HCT116 (cell line): ENCODE measurements around the gene SCP2. TPM values are rescaled to one million over a fixed set of nuclear protein-coding genes. Genes with fewer than 3 reads are reported as not detected.

Experiments
- ATAC-seq: fragments of 200-7000 bp; cut with Tn5 transposase; 2 replicates; pipeline ENCODE4 v1.9.1; 2020; ENCODE audit warnings: mild to moderate bottlenecking, moderate library complexity
- BruUV-seq: library from RNA; stranded (reverse); fragments of 400-500 nt; replicated peaks from 2 replicates; lab custom pipeline; 2021; lab: Mats Ljungman, UMichigan
- CTCF ChIA-PET: fragments of 300-600 bp; sonication (Branson Sonifier 250); formaldehyde crosslinking; loops from one replicate; lab custom pipeline; 2021; ENCODE audit warnings: antibody characterized with exemption; lab: Charles Lee
- POLR2A ChIA-PET: fragments of 300-600, 350-600 bp; sonication (Branson Sonifier 250); formaldehyde crosslinking; loops from one replicate; lab custom pipeline; 2021; ENCODE audit warnings: antibody characterized with exemption; lab: Charles Lee
- RAD21 ChIA-PET, 2 experiments: fragments of 300-600 bp; sonication (Branson Sonifier 250); formaldehyde crosslinking; loops; one replicate each; lab custom pipeline; 2023; ENCODE audit warnings: low total read pairs in 2 of 2; ENCODE audit not compliant: uncharacterized antibody in 2 of 2, unreplicated experiment in 2 of 2, low non-redundant PET in 1 of 2; lab: Charles Lee
- DNase-seq: peaks from one replicate; pipeline ENCODE4 v3.0.0-alpha.2; 2010; ENCODE audit warnings: low read depth, low spot score
- H2AFZ ChIP-seq: fragments of 200-600 bp; shearing (Covaris generic), sonication (generic); 2 replicates; pipeline ENCODE4 v1.6.1; 2017; ENCODE audit warnings: low read depth, mixed run types, mixed read lengths, antibody characterized with exemption, low read length; ENCODE audit not compliant: poor library complexity, severe bottlenecking
- H3K27ac ChIP-seq: 2 replicates; pipeline ENCODE4 v1.5.1; 2012; ENCODE audit warnings: low read depth, low read length
- H3K27me3 ChIP-seq: fragments of 200-600 bp; sonication (generic); 2 replicates; pipeline ENCODE4 v1.6.1; 2016; ENCODE audit warnings: mixed run types, low read length, mixed read lengths; ENCODE audit not compliant: insufficient read depth
- H3K36me3 ChIP-seq, 2 experiments: fragments of 200-500 bp in 1 of 2; fragments of 200-600 bp in 1 of 2; sonication (Bioruptor generic) in 1 of 2; sonication (generic) in 1 of 2; 2 replicates each; pipeline versions ENCODE4 v1.5.1 to v1.6.1; 2014 to 2016; ENCODE audit warnings: low read length in 2 of 2, inconsistent platforms in 1 of 2, mixed read lengths in 1 of 2, mixed run types in 1 of 2; ENCODE audit not compliant: insufficient read depth in 2 of 2, control insufficient read depth in 1 of 2
- H3K4me1 ChIP-seq, 2 experiments: fragments of 200-600 bp in 1 of 2; sonication (generic) in 1 of 2; 2 replicates each; pipeline versions ENCODE4 v1.5.1 to v1.6.1; 2012 to 2017; ENCODE audit warnings: low read length in 2 of 2, inconsistent platforms in 1 of 2, mild to moderate bottlenecking in 1 of 2, mixed read lengths in 1 of 2, mixed run types in 1 of 2, moderate library complexity in 1 of 2; ENCODE audit not compliant: insufficient read depth in 2 of 2, control insufficient read depth in 1 of 2
- H3K4me2 ChIP-seq: fragments of 200-600 bp; sonication (generic); 2 replicates; pipeline ENCODE4 v1.6.1; 2017; ENCODE audit warnings: mixed run types, low read length, mixed read lengths
- H3K4me3 ChIP-seq, 2 experiments: fragments of 200-600 bp in 1 of 2; sonication (generic) in 1 of 2; replicated peaks in 1 of 2; 2 replicates each; pipeline ENCODE4 v1.5.1; 2011 to 2016; ENCODE audit warnings: low read length in 2 of 2, control low read depth in 1 of 2, low read depth in 1 of 2, mild to moderate bottlenecking in 1 of 2, mixed read lengths in 1 of 2, mixed run types in 1 of 2
- H3K79me2 ChIP-seq: fragments of 200-600 bp; sonication (generic); 2 replicates; pipeline ENCODE4 v1.6.1; 2017; ENCODE audit warnings: mild to moderate bottlenecking, mixed run types, low read length, moderate library complexity, mixed read lengths; ENCODE audit not compliant: insufficient read depth
- H3K9ac ChIP-seq: fragments of 200-600 bp; sonication (generic); 2 replicates; pipeline ENCODE4 v1.6.1; 2016; ENCODE audit warnings: low read length, mixed read lengths
- H3K9me2 ChIP-seq: fragments of 200-600 bp; sonication (generic), shearing (Covaris generic); 2 replicates; pipeline ENCODE4 v1.6.1; 2017; ENCODE audit warnings: mixed run types, mild to moderate bottlenecking, moderate library complexity; ENCODE audit not compliant: insufficient read depth
- H3K9me3 ChIP-seq, 2 experiments: fragments of 200-500 bp in 1 of 2; fragments of 200-600 bp in 1 of 2; sonication (Bioruptor generic) in 1 of 2; sonication (generic) in 1 of 2; 2 replicates each; pipeline ENCODE4 v1.6.1; 2014 to 2017; ENCODE audit warnings: low read length in 2 of 2, mixed read lengths in 2 of 2, inconsistent platforms in 1 of 2, low read depth in 1 of 2, mild to moderate bottlenecking in 1 of 2, mixed run types in 1 of 2, moderate library complexity in 1 of 2; ENCODE audit not compliant: control insufficient read depth in 1 of 2, insufficient read depth in 1 of 2
- H4K20me1 ChIP-seq: fragments of 200-600 bp; sonication (generic), shearing (Covaris generic); 2 replicates; pipeline ENCODE4 v1.6.1; 2017; ENCODE audit warnings: mixed run types, mild to moderate bottlenecking, moderate library complexity; ENCODE audit not compliant: insufficient read depth
- EGR1 ChIP-seq: IDR thresholded peaks from 2 replicates; pipeline ENCODE4 v1.6.1; 2012; ENCODE audit warnings: low read depth
- EZH2 ChIP-seq: fragments of 200-600 bp; sonication (generic); IDR thresholded peaks from 2 replicates; pipeline ENCODE4 v1.6.1; 2017; ENCODE audit warnings: antibody characterized with exemption, mixed run types
- EZH2phosphoT487 ChIP-seq: fragments of 200-600 bp; IDR thresholded peaks from 2 replicates; pipeline ENCODE4 v1.6.1; 2018; ENCODE audit warnings: antibody characterized with exemption, borderline replicate concordance
- JUND ChIP-seq: IDR thresholded peaks from 2 replicates; pipeline ENCODE4 v1.6.1; 2012
- MAX ChIP-seq: IDR thresholded peaks from 2 replicates; pipeline ENCODE4 v1.6.1; 2012
- POLR2A ChIP-seq: IDR thresholded peaks from 2 replicates; pipeline ENCODE4 v1.7.0; 2011; ENCODE audit warnings: borderline replicate concordance; ENCODE audit not compliant: insufficient read depth, insufficient read length; ENCODE audit errors: extremely low read depth
- POLR2AphosphoS5 ChIP-seq: IDR thresholded peaks from 2 replicates; pipeline ENCODE4 v1.6.1; 2011; ENCODE audit warnings: mild to moderate bottlenecking, low read depth, low read length, moderate library complexity
- RAD21 ChIP-seq: IDR thresholded peaks from 2 replicates; pipeline ENCODE4 v1.6.1; 2012; ENCODE audit warnings: low read depth, mild to moderate bottlenecking
- SIN3A ChIP-seq: IDR thresholded peaks from 2 replicates; pipeline ENCODE4 v1.6.1; 2012; ENCODE audit warnings: low read depth
- SP1 ChIP-seq: IDR thresholded peaks from 2 replicates; pipeline ENCODE4 v1.6.1; 2012; ENCODE audit warnings: low read depth
- TCF7L2 ChIP-seq: IDR thresholded peaks from 2 replicates; pipeline ENCODE4 v1.7.0; 2011; ENCODE audit warnings: borderline replicate concordance, inconsistent platforms; ENCODE audit not compliant: insufficient read depth, insufficient read length; ENCODE audit errors: extremely low read depth
- YY1 ChIP-seq: IDR thresholded peaks from 2 replicates; pipeline ENCODE4 v1.6.1; 2011; ENCODE audit warnings: low read length, low read depth, moderate library complexity, mild to moderate bottlenecking; ENCODE audit not compliant: insufficient replicate concordance; ENCODE audit errors: extremely low read depth
- ZNF274 ChIP-seq: fragments of 200-500 bp; sonication (Bioruptor generic); IDR thresholded peaks from 2 replicates; pipeline ENCODE4 v1.6.1; 2014; ENCODE audit warnings: mild to moderate bottlenecking, low read depth, low read length, inconsistent platforms
- intact Hi-C: fragments of 100-400 bp; cut with micrococcal nuclease; formaldehyde crosslinking; loops from 2 replicates; pipeline ENCODE4 v1.10.0; 2022
- total RNA-seq: library from RNA; stranded (reverse); gene quantifications from one replicate; pipeline ENCODE4 v1.2.1, GENCODE V29; 2021; ENCODE audit not compliant: unreplicated experiment
- TF ChIP-seq, protein P1 (sequence below), 3 experiments: fragments of 200-600 bp in 1 of 3; sonication (generic) in 1 of 3; IDR thresholded peaks in 2 of 3; conservative IDR thresholded peaks in 1 of 3; 2 replicates each; pipeline ENCODE4 v1.5.1; 2012 to 2017; ENCODE audit warnings: low read depth in 2 of 3, low read length in 2 of 3, antibody characterized with exemption in 1 of 3, borderline replicate concordance in 1 of 3, control low read depth in 1 of 3, mild to moderate bottlenecking in 1 of 3, mixed read lengths in 1 of 3, mixed run types in 1 of 3, moderate library complexity in 1 of 3; ENCODE audit not compliant: insufficient read depth in 1 of 3
- TF ChIP-seq, protein P2 (sequence below): IDR thresholded peaks from 2 replicates; pipeline ENCODE4 v1.6.1; 2012

The SCP2 gene
- total RNA-seq, 1 experiment from 2014 or later, result 62.0 TPM

DNA sequence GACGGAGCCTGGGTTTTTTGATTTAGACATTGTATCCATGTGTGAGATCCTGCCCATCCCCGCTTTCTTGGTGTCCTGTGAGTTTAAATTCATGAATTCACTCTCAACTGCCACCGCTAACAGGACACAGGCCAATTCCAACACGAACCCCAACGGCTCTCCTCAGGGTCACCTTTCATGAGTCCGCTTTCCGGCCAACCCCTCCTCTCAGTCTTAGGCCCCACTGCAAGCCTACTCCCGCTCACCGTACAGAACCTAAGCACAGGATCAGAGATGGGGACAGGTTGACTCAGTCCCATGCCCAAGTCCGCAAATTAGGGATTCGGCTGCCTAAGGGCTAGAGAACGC, 238 bp upstream of the SCP2 start:
- ChIA-PET CTCF (no interaction called here), RAD21 (no interaction called here), POLR2A (no interaction called here)
- intact Hi-C loops, result no loop called here
- no peaks in the 10 kb centered on the region for H4K20me1 ChIP-seq
- H2AFZ ChIP-seq, result no peak overlapping the region
- H3K4me2 ChIP-seq, result peak overlapping the region; percentile 78
- H3K9me3 ChIP-seq, result no peaks in the 10 kb centered on the region
- H3K4me3 ChIP-seq, result peak overlapping the region; percentile 54 to 61
- H3K36me3 ChIP-seq, result no peaks in the 10 kb centered on the region
- BruUV-seq, result no TSS peak
- no peak overlapping the region for H3K27ac ChIP-seq
- no peak for DNase-seq
- no peaks in the 10 kb centered on the region for H3K27me3 ChIP-seq
- no peaks in the 10 kb centered on the region for H3K9me2 ChIP-seq
- peak overlapping the region; percentile 67; the same call in 1 of the 2 replicates for H3K9ac ChIP-seq
- H3K4me1 ChIP-seq, result peaks cover 5 to 22% of the 10 kb centered on the region in 2 experiments; a peak in 3 of 4 replicates
- ATAC-seq, result no peak
- no peaks in the 10 kb centered on the region for H3K79me2 ChIP-seq
- TF ChIP-seq JUND, result no peak
- TF ChIP-seq EGR1, result no peak
- TF ChIP-seq SP1, result no peak
- no peak for TF ChIP-seq EZH2
- TF ChIP-seq ZNF274, result no peak
- no peak for TF ChIP-seq YY1
- no peak for TF ChIP-seq SIN3A
- no peak for TF ChIP-seq MAX

DNA sequence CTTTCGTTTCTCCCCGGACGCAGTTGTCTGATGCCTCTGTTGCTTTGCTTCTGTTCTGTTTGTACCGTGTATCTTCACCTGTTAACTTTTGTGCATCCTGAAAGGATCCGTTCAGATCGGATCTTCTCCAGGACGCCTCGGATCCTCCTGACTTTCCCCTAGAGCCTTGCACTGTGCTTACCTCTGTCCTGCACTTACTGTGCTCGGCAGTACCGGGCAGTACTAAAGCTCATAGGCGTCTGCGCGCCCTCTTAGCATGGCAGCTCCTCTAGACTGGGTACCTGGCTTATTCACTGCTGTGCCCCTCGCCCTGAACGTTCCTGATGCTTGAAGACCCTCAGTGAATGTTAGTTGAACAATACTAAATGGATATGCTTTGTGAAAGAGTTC, 934 bp downstream of the SCP2 start:
- Histone ChIP-seq H3K79me2 (no peaks in the 10 kb centered on the region), H3K36me3 (no peaks in the 10 kb centered on the region), H3K9me3 (no peaks in the 10 kb centered on the region), H3K4me3 (peak overlapping the region; percentile 54 to 61), H3K9me2 (no peaks in the 10 kb centered on the region), H3K4me1 (peaks cover 0 to 12% of the 10 kb centered on the region in 2 experiments; a peak in 1 of 4 replicates), H3K27me3 (no peaks in the 10 kb centered on the region), H2AFZ (no peak overlapping the region), H3K27ac (peak overlapping the region; percentile 31; the same call in 1 of the 2 replicates), H3K4me2 (peak overlapping the region; percentile 78), H4K20me1 (no peaks in the 10 kb centered on the region), H3K9ac (peak overlapping the region; percentile 67)
- TF ChIP-seq JUND (no peak), EZH2phosphoT487 (no peak), POLR2A (no peak), YY1 (no peak), SP1 (no peak), RAD21 (no peak), POLR2AphosphoS5 (no peak), EGR1 (no peak), TCF7L2 (no peak), MAX (no peak)
- TF ChIP-seq, protein P1, sequence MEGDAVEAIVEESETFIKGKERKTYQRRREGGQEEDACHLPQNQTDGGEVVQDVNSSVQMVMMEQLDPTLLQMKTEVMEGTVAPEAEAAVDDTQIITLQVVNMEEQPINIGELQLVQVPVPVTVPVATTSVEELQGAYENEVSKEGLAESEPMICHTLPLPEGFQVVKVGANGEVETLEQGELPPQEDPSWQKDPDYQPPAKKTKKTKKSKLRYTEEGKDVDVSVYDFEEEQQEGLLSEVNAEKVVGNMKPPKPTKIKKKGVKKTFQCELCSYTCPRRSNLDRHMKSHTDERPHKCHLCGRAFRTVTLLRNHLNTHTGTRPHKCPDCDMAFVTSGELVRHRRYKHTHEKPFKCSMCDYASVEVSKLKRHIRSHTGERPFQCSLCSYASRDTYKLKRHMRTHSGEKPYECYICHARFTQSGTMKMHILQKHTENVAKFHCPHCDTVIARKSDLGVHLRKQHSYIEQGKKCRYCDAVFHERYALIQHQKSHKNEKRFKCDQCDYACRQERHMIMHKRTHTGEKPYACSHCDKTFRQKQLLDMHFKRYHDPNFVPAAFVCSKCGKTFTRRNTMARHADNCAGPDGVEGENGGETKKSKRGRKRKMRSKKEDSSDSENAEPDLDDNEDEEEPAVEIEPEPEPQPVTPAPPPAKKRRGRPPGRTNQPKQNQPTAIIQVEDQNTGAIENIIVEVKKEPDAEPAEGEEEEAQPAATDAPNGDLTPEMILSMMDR (IDR thresholded peaks at IDR 0.05 in 2 of 3, conservative IDR thresholded peaks at IDR 0.05 in 1 of 3; ENCODE audit: borderline replicate concordance in 1 of 3, insufficient read depth in 1 of 3, low read depth in 2 of 3, low read length in 2 of 3), result no peak
- TF ChIP-seq, protein P2, sequence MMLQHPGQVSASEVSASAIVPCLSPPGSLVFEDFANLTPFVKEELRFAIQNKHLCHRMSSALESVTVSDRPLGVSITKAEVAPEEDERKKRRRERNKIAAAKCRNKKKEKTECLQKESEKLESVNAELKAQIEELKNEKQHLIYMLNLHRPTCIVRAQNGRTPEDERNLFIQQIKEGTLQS, result no peak
- no TSS peak for BruUV-seq
- CTCF ChIA-PET, result no interaction called here
- RAD21 ChIA-PET, result no interaction called here
- POLR2A ChIA-PET, result no interaction called here
- intact Hi-C loops, result no loop called here
- DNase-seq (no peak), ATAC-seq (no peak)
